ENCODE results near the gene BCAR3. TPM values are rescaled to one million over a fixed set of nuclear protein-coding genes. Genes with fewer than 3 reads are reported as not detected.

The BCAR3 gene
- total RNA-seq, 4 donors from 2014 or later = 17.3 to 72.7 (median 54.2) TPM

DNA sequence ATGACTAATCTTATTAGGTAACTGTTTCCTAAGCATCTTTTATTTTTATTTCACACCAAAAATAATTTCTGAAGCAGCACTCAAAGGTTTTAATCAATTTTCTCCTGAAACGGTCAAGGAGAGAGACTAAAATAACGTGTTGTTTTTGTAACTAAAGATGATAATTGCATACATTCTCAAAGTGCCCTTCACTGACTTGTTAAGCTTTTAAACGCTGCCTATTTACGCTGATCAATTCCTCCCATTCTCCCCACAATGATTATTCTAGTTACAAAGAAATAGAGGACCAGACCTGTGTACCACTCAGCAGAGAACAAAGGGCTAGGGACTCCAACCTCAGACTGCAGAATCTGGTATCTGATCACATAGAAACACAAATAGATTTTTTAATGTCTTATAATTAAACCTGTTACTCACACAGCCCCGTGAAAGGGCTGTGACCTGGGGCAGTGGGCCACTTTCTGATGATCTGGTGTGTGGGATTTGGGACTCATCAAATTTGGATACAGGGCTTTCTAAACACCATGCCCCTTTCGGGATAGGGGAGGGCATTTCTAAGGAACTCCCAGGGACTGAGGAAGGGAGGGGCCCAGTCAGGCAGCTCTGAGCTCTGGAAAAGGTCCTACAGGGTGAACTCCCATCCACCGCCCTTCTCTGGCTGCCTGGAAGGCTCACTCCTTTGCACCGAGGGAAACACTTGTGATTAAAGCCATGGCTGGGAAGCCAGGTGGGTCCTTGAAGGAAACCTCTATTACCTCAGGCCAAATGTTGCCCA, 65.2 kb downstream of the BCAR3 start:
- DNase-seq = no peak
- Histone ChIP-seq H3K9me3 (no peaks in the 10 kb centered on the region), H3K4me3 (no peak overlapping the region), H3K27ac (peak overlapping the region; percentile 20 to 95 (median 74)), H3K27me3 (no peaks in the 10 kb centered on the region), H3K36me3 (no peaks in the 10 kb centered on the region), H3K4me1 (peaks cover 0 to 60% (median 18%) of the 10 kb centered on the region in 4 donors)
- TF ChIP-seq, protein P1, sequence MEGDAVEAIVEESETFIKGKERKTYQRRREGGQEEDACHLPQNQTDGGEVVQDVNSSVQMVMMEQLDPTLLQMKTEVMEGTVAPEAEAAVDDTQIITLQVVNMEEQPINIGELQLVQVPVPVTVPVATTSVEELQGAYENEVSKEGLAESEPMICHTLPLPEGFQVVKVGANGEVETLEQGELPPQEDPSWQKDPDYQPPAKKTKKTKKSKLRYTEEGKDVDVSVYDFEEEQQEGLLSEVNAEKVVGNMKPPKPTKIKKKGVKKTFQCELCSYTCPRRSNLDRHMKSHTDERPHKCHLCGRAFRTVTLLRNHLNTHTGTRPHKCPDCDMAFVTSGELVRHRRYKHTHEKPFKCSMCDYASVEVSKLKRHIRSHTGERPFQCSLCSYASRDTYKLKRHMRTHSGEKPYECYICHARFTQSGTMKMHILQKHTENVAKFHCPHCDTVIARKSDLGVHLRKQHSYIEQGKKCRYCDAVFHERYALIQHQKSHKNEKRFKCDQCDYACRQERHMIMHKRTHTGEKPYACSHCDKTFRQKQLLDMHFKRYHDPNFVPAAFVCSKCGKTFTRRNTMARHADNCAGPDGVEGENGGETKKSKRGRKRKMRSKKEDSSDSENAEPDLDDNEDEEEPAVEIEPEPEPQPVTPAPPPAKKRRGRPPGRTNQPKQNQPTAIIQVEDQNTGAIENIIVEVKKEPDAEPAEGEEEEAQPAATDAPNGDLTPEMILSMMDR (IDR thresholded peaks at IDR 0.05) = no peak
- no peak for TF ChIP-seq POLR2A (IDR thresholded peaks at IDR 0.05)

DNA sequence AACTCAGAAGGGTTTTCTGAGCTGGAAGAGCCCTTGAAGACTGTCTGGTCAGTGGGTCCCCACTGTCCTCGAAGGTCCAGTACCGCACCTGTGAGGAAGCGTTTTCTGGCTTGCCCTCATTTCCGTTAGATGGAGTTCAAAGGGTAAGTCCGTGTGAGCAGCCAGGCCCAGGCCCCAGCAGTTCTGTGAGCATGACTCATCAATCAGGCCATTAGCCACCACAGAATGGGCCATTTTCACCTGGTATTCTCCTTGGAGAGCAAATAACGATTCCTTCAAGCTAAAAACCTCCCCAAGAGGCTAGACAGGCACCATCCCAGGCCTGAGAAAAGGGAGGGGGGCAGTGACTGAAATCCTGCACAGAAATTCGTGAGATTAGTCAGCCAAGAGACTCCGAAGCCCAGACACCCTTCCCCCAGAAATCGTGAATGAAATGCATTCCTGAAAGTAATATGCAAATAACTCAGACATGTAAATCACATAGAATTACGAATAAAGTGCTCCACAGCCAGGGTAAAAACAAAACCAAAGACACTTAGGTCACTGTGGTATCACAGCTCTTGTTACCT, 66.0 kb downstream of the BCAR3 start:
- Histone ChIP-seq H3K9me3 (no peaks in the 10 kb centered on the region), H3K36me3 (no peaks in the 10 kb centered on the region), H3K27me3 (no peaks in the 10 kb centered on the region), H3K4me3 (no peak overlapping the region), H3K4me1 (peaks cover 0 to 60% (median 18%) of the 10 kb centered on the region in 4 donors), H3K27ac (peak overlapping the region in 3 of 4 donors; percentile 39 to 95 (median 77))
- DNase-seq = peak in 2 of 3 donors; percentile 24 to 74
- TF ChIP-seq, protein P1 (IDR thresholded peaks at IDR 0.05) = no peak
- TF ChIP-seq POLR2A (IDR thresholded peaks at IDR 0.05) = no peak

GRCh38 chr1:93614986-93615581, 66.6 kb downstream of the BCAR3 start:
- Histone ChIP-seq H3K9me3 (no peaks in the 10 kb centered on the region), H3K36me3 (no peaks in the 10 kb centered on the region), H3K27ac (peak overlapping the region in 3 of 4 donors; percentile 39 to 95 (median 77)), H3K4me1 (peaks cover 0 to 60% (median 18%) of the 10 kb centered on the region in 4 donors), H3K4me3 (no peak overlapping the region), H3K27me3 (no peaks in the 10 kb centered on the region)
- TF ChIP-seq, protein P1 (IDR thresholded peaks at IDR 0.05) = no peak
- TF ChIP-seq POLR2A (IDR thresholded peaks at IDR 0.05) = no peak
- DNase-seq = peak in 1 of 3 donors; percentile 27

DNA sequence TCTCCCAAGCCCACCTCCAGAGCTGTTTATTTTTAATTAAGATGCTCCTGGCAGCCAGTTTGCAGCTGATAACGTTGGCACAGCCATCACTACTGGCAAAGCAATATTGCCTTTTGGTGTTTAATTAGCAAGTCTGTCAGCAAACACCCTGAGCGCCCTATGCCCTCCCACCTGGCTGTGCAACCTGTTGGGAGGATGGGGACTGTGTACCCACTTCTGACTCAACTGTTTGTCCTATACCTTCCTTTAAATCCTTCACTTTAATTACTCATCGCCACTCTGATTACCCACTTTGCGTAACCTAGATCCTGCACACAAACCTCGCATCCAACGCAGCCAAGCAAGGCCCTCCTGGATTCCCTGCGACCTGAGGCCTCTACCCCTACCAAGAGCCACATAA, 67.1 kb downstream of the BCAR3 start:
- no peak overlapping the region for H3K4me3 ChIP-seq
- no peaks in the 10 kb centered on the region for H3K36me3 ChIP-seq
- peak in 2 of 3 donors; percentile 73 to 77 for DNase-seq
- H3K4me1 ChIP-seq = peaks cover 0 to 55% (median 18%) of the 10 kb centered on the region in 4 donors
- H3K27me3 ChIP-seq = no peaks in the 10 kb centered on the region
- peak in 1 of 2 donors; percentile 17 for TF ChIP-seq POLR2A (IDR thresholded peaks at IDR 0.05)
- TF ChIP-seq, protein P1 (IDR thresholded peaks at IDR 0.05) = no peak
- H3K27ac ChIP-seq = peak overlapping the region in 3 of 4 donors; percentile 14 to 69 (median 24)
- no peaks in the 10 kb centered on the region for H3K9me3 ChIP-seq

DNA sequence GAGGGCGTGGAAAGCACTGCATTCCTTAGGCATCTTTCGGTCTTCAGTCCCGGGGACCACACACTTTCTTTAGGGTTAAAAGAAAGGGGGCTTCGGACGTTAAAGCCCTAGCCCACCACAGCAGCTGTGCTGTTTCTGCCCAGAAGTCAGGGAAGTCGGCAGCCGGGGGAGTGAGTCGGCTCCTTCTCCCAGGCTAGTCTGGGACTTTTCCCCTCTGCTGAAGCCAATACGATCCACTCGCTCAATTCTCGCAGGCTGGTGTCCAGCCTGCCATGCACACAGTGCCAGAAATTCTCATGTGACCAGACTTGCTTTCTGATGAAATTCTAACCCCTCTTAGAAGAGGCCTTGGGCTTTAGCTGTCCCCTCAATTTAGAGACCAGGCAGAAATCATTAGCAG, 67.7 kb downstream of the BCAR3 start:
- peaks cover 0 to 50% (median 18%) of the 10 kb centered on the region in 4 donors for H3K4me1 ChIP-seq
- H3K4me3 ChIP-seq = peak overlapping the region in 3 of 4 donors; percentile 6 to 33 (median 30)
- H3K27ac ChIP-seq = peak overlapping the region; percentile 14 to 69 (median 20)
- TF ChIP-seq, protein P1 (IDR thresholded peaks at IDR 0.05) = no peak
- TF ChIP-seq POLR2A (IDR thresholded peaks at IDR 0.05) = no peak
- DNase-seq = no peak
- H3K36me3 ChIP-seq = no peaks in the 10 kb centered on the region
- no peaks in the 10 kb centered on the region for H3K27me3 ChIP-seq
- H3K9me3 ChIP-seq = no peaks in the 10 kb centered on the region

Data from Peyer's patch (tissue), 4 donors.